ENCODE measurements around the gene TMEM117. TPM values are rescaled to one million over a fixed set of nuclear protein-coding genes. Genes with fewer than 3 reads are reported as not detected.

Gene TMEM117
- total RNA-seq, 2 donors from 2014 or later = 7.3 to 30.8 TPM

DNA sequence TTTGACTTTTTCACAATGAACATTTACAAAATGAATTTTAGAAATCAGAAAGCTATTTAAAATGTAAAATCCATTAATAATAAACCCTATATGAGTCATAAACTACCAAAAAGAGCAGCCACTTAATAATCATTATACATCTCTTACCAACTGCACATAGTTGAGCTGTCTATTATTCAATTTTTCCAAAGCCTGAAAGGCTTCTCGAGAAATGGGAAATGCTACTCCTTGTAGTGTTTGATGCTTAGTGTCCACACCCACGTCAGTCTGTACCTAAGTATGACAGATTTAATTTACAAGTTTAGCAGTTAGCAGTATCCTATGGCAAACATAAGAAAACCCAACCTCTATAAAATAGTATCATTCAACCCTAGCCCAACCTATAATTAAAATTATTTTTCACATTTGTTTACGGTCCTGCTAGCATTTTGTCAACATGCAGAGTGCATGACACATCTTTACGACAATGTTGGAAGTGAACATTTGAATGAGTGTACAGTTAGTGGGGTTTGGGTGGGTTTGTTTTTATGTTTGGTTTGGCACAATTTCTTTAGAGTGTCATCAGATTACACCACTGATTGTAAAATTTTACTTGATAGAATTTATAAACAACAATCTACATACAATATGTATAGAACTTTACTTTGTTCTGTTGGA, 38.2 kb upstream of the TMEM117 start:
- H3K4me3 ChIP-seq = no peak overlapping the region
- no peak for DNase-seq (ENCODE audit: low spot score)
- H3K36me3 ChIP-seq = peaks cover 28% of the 10 kb centered on the region
- TF ChIP-seq, protein P1, sequence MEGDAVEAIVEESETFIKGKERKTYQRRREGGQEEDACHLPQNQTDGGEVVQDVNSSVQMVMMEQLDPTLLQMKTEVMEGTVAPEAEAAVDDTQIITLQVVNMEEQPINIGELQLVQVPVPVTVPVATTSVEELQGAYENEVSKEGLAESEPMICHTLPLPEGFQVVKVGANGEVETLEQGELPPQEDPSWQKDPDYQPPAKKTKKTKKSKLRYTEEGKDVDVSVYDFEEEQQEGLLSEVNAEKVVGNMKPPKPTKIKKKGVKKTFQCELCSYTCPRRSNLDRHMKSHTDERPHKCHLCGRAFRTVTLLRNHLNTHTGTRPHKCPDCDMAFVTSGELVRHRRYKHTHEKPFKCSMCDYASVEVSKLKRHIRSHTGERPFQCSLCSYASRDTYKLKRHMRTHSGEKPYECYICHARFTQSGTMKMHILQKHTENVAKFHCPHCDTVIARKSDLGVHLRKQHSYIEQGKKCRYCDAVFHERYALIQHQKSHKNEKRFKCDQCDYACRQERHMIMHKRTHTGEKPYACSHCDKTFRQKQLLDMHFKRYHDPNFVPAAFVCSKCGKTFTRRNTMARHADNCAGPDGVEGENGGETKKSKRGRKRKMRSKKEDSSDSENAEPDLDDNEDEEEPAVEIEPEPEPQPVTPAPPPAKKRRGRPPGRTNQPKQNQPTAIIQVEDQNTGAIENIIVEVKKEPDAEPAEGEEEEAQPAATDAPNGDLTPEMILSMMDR (IDR thresholded peaks at IDR 0.05) = no peak
- H3K4me1 ChIP-seq (ENCODE audit: control insufficient read depth in 1 of 2, low read depth in 2 of 2) = peaks cover 0 to 2% of the 10 kb centered on the region in 2 donors
- no peaks in the 10 kb centered on the region for H3K9me3 ChIP-seq
- no peaks in the 10 kb centered on the region for H3K27me3 ChIP-seq (replicated peaks; ENCODE audit: insufficient read depth)
- no peak for ATAC-seq (ENCODE audit: insufficient number of reproducible peaks, low FRiP score, low read depth)
- no peak overlapping the region for H3K27ac ChIP-seq

- H3K4me3 ChIP-seq = peak overlapping the region; percentile 98
- H3K36me3 ChIP-seq = peaks cover 13% of the 10 kb centered on the region
- H3K27ac ChIP-seq = peak overlapping the region; percentile 98
- H3K27me3 ChIP-seq (replicated peaks; ENCODE audit: insufficient read depth) = no peaks in the 10 kb centered on the region
- H3K9me3 ChIP-seq = no peaks in the 10 kb centered on the region
- H3K4me1 ChIP-seq (ENCODE audit: control insufficient read depth in 1 of 2, low read depth in 2 of 2) = peaks cover 18 to 30% of the 10 kb centered on the region in 2 donors
- no peak for DNase-seq (ENCODE audit: low spot score)
- TF ChIP-seq, protein P1 (IDR thresholded peaks at IDR 0.05) = no peak
- no peak for ATAC-seq (ENCODE audit: insufficient number of reproducible peaks, low FRiP score, low read depth)
These were observed 30.6 kb upstream of the TMEM117 start for GRCh38 chr12:43805149-43805859.

- DNase-seq (ENCODE audit: low spot score) = peak; percentile 30
- H3K4me1 ChIP-seq (ENCODE audit: control insufficient read depth in 1 of 2, low read depth in 2 of 2) = peaks cover 18 to 30% of the 10 kb centered on the region in 2 donors
- no peaks in the 10 kb centered on the region for H3K27me3 ChIP-seq (replicated peaks; ENCODE audit: insufficient read depth)
- H3K36me3 ChIP-seq = peaks cover 5% of the 10 kb centered on the region
- no peaks in the 10 kb centered on the region for H3K9me3 ChIP-seq
- peak within 1 kb of the TSS; percentile 98 for H3K4me3 ChIP-seq
- TF ChIP-seq, protein P1 (IDR thresholded peaks at IDR 0.05) = peak; percentile 41
- peak; percentile 100 for ATAC-seq (ENCODE audit: insufficient number of reproducible peaks, low FRiP score, low read depth)
- peak within 1 kb of the TSS; percentile 98 for H3K27ac ChIP-seq
These were observed 29.8 kb upstream of the TMEM117 start, which contains the start of gene TWF1 for GRCh38 chr12:43805860-43806736. Gene TWF1 (minus strand): TSS chr12:43806317. CDS start chr12:43806245, 72 bp downstream.

DNA sequence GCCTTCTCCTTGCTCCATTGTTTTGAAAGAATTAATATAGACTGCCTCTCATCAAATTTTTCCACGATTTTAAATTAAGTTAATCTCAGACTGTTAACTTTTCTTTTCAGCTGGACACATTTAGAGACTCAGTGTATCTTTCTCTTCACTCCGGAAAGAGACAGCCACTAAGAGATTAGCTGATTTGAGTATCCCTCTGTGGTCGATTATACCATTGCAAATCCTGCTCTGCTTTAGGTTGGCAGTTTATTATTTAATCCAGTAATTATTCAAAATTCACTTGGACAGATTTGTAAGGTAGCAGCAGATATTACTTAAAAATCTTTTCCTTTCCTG, 29.2 kb upstream of the TMEM117 start:
- Histone ChIP-seq H3K4me3 (peak overlapping the region; percentile 98), H3K27me3 (replicated peaks; ENCODE audit: insufficient read depth) (no peaks in the 10 kb centered on the region), H3K4me1 (ENCODE audit: control insufficient read depth in 1 of 2, low read depth in 2 of 2) (peaks cover 18 to 30% of the 10 kb centered on the region in 2 donors), H3K9me3 (no peaks in the 10 kb centered on the region), H3K36me3 (peaks cover 2% of the 10 kb centered on the region), H3K27ac (peak overlapping the region; percentile 98)
- ATAC-seq (ENCODE audit: insufficient number of reproducible peaks, low FRiP score, low read depth) (peak; percentile 19), DNase-seq (ENCODE audit: low spot score) (no peak)
- TF ChIP-seq, protein P1 (IDR thresholded peaks at IDR 0.05) = no peak

DNA sequence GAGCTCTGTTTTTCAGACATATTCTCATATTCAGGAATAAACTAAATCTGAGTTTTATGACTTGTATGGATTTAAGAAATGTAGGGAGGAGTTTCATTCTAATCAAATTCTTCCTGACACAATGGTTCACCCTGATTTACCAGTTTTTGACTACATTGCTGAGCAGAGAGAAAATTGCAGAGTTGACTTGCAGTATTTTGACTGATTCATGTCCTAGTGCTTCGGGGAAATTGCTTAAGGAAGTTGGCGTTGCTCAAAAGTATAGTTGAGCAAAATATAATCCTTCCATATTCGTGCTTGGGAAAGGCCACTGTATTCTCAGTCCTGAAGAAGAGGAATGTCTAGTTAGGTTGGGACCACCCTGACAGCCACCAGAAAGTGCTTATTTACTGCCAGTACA, 28.5 kb upstream of the TMEM117 start:
- no peaks in the 10 kb centered on the region for H3K36me3 ChIP-seq
- H3K27me3 ChIP-seq (replicated peaks; ENCODE audit: insufficient read depth) = no peaks in the 10 kb centered on the region
- no peak for ATAC-seq (ENCODE audit: insufficient number of reproducible peaks, low FRiP score, low read depth)
- TF ChIP-seq, protein P1 (IDR thresholded peaks at IDR 0.05) = no peak
- peak overlapping the region; percentile 98 for H3K27ac ChIP-seq
- no peak overlapping the region for H3K4me3 ChIP-seq
- no peak for DNase-seq (ENCODE audit: low spot score)
- H3K9me3 ChIP-seq = no peaks in the 10 kb centered on the region
- peaks cover 18 to 30% of the 10 kb centered on the region in 2 donors for H3K4me1 ChIP-seq (ENCODE audit: control insufficient read depth in 1 of 2, low read depth in 2 of 2)
